ENCODE results near the gene ZNF346.
"Not testable (repeated sequence)": the region's sequence is repeated elsewhere in the genome, so short reads cannot be mapped to it uniquely, and the experiment has no call there.

Gene ZNF346

DNA sequence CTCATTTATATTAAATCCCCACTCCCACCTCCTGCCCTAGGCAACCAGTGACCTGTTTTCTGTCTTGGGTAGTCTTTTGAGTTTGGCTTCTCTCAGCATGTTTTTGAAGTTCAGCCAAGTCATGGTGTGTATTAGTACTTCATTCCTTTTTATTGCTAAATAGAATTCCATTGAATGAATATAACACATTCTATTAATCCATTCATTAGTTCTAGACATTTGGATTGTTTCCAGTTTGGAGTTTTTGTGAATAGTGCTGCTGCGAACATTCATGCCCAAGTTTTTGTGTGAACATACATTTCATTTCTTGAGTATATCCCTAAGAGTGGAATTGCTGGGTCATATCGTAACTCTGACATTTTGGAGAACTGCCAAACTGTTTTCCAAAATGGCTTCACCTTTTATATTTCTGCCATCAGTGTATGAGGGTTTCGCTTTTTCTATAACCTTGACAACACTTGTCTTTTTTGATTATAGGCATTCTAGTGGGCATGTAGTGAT, 2.7 kb downstream of the ZNF346 start:
- DNase-seq (ENCODE audit: low spot score in 2 of 2), result no peak
- ATAC-seq (ENCODE audit: low read depth), result no peak
- Mint-ChIP-seq H3K4me1 (peaks cover 25% of the 10 kb centered on the region), H3K36me3 (peaks cover 10% of the 10 kb centered on the region), H3K4me3 (no peak overlapping the region), H3K27me3 (no peaks in the 10 kb centered on the region), H3K9me3 (no peaks in the 10 kb centered on the region), H3K27ac (peak overlapping the region; percentile 7)

- DNase-seq (ENCODE audit: low spot score in 2 of 2) (no peak), ATAC-seq (ENCODE audit: low read depth) (no peak)
- H3K27ac Mint-ChIP-seq, result no peak overlapping the region
Measured at GRCh38 chr5:177027665-177028064, 5.2 kb downstream of the ZNF346 start.

GRCh38 chr5:177029498-177029897, 7.0 kb downstream of the ZNF346 start:
- Mint-ChIP-seq H3K27ac (no peak overlapping the region), H3K4me3 (no peak overlapping the region), H3K4me1 (peaks cover 6% of the 10 kb centered on the region), H3K27me3 (no peaks in the 10 kb centered on the region), H3K9me3 (peaks cover 5% of the 10 kb centered on the region), H3K36me3 (peaks cover 21% of the 10 kb centered on the region)
- DNase-seq (ENCODE audit: low spot score in 2 of 2) (no peak), ATAC-seq (ENCODE audit: low read depth) (no peak)

More at GRCh38 chr5:177027665-177028064, 5.2 kb downstream of the ZNF346 start:
- Mint-ChIP-seq H3K36me3 (peaks cover 19% of the 10 kb centered on the region), H3K9me3 (peaks cover 5% of the 10 kb centered on the region), H3K27me3 (no peaks in the 10 kb centered on the region), H3K4me3 (no peak overlapping the region), H3K4me1 (peaks cover 17% of the 10 kb centered on the region)

GRCh38 chr5:177035976-177036375, 13.5 kb downstream of the ZNF346 start:
- Mint-ChIP-seq H3K9me3 (peaks cover 5% of the 10 kb centered on the region), H3K4me1 (peaks cover 4% of the 10 kb centered on the region), H3K36me3 (peaks cover 12% of the 10 kb centered on the region), H3K27me3 (no peaks in the 10 kb centered on the region), H3K27ac (no peak overlapping the region), H3K4me3 (no peak overlapping the region)
- DNase-seq (ENCODE audit: low spot score in 2 of 2), result no peak
- ATAC-seq (ENCODE audit: low read depth), result no peak

DNA sequence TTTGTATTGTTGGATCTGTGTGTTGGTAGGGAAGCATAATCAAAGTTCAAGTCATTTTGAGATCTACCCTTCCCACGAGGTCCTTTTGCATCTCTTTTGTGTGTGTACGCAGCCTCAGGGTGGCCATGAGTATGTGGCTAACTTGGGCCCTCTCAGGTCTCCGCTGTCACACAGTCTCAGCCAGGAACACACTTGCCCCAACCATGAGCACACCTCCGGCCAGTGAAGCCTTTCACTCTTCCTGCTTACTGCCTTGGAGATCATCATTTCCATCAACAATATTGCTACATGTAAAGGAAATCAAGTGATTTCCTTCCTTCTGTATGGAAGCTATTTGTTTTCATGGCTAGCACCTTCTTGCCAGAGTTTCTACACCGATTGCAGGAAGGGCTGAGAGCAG, 13.9 kb downstream of the ZNF346 start:
- H3K27me3 Mint-ChIP-seq, result no peaks in the 10 kb centered on the region
- H3K4me1 Mint-ChIP-seq, result peaks cover 4% of the 10 kb centered on the region
- ATAC-seq (ENCODE audit: low read depth), result no peak
- no peak for DNase-seq (ENCODE audit: low spot score in 2 of 2)
- peaks cover 11% of the 10 kb centered on the region for H3K36me3 Mint-ChIP-seq
- H3K9me3 Mint-ChIP-seq, result peaks cover 3% of the 10 kb centered on the region
- no peak overlapping the region for H3K4me3 Mint-ChIP-seq
- H3K27ac Mint-ChIP-seq, result no peak overlapping the region

GRCh38 chr5:177036921-177037320, 14.4 kb downstream of the ZNF346 start:
- peaks cover 13% of the 10 kb centered on the region for H3K36me3 Mint-ChIP-seq
- H3K27ac Mint-ChIP-seq, result no peak overlapping the region
- H3K4me3 Mint-ChIP-seq, result no peak overlapping the region
- no peaks in the 10 kb centered on the region for H3K9me3 Mint-ChIP-seq
- H3K27me3 Mint-ChIP-seq, result no peaks in the 10 kb centered on the region
- DNase-seq (ENCODE audit: low spot score in 2 of 2), result no peak
- ATAC-seq (ENCODE audit: low read depth), result no peak
- H3K4me1 Mint-ChIP-seq, result peaks cover 4% of the 10 kb centered on the region

DNA sequence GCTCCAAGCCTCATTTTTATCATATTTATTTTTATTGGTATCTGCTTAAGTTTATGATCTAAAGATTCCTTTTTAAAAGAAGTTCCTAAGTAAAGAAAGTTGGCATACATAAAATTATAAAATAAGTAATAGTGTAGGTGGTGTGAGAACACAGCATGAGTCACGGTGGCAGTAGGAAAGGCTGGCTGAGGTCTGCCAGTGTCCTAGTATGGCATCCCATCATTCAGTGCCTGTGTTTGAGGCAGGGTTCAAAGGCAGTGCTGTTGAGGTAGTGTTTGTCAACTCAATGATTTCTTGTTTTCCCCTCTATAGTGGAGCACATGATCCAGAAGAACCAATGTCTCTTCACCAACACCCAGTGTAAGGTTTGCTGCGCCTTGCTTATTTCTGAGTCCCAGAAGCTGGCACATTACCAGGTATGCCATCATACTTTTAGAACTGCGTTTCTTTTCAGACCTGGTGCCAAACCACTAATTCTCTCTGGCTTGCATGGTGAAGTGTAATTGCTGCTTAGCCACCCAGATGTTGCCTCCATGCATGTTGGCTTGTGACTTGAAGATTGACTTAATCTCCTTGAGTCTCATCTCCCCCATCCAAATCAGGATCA, 18.4 kb downstream of the ZNF346 start:
- DNase-seq (ENCODE audit: low spot score in 2 of 2), result no peak
- no peaks in the 10 kb centered on the region for H3K9me3 Mint-ChIP-seq
- no peak for ATAC-seq (ENCODE audit: low read depth)
- H3K4me3 Mint-ChIP-seq, result no peak overlapping the region
- peak overlapping the region; percentile 48 for H3K27ac Mint-ChIP-seq
- H3K27me3 Mint-ChIP-seq, result no peaks in the 10 kb centered on the region
- H3K36me3 Mint-ChIP-seq, result peaks cover 23% of the 10 kb centered on the region
- H3K4me1 Mint-ChIP-seq, result peaks cover 4% of the 10 kb centered on the region

DNA sequence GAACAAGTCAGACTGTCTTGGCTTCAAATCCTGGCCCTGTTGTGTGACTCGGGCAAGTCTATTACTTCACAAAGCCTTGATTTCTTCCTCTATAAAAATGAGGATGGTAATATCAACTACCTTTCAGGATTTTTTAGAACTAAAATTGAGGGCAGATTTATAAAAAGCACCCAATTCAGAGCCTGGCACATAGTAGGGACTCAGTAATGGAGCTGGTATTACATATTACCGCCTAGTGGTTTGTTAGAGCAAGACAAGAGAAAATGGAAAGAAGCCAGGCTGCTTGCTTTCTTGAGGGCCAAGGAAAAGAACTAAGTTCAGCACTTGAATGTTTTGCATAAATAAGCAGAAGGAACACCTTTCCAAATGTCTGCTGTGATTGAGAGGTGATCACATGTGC, 19.4 kb downstream of the ZNF346 start:
- no peak overlapping the region for H3K4me3 Mint-ChIP-seq
- H3K27me3 Mint-ChIP-seq, result no peaks in the 10 kb centered on the region
- ATAC-seq (ENCODE audit: low read depth) (no peak), DNase-seq (ENCODE audit: low spot score in 2 of 2) (no peak)
- H3K36me3 Mint-ChIP-seq, result peaks cover 23% of the 10 kb centered on the region
- H3K9me3 Mint-ChIP-seq, result no peaks in the 10 kb centered on the region
- no peak overlapping the region for H3K27ac Mint-ChIP-seq
- no peaks in the 10 kb centered on the region for H3K4me1 Mint-ChIP-seq

- Mint-ChIP-seq H3K27me3 (no peaks in the 10 kb centered on the region), H3K36me3 (peaks cover 28% of the 10 kb centered on the region), H3K4me1 (no peaks in the 10 kb centered on the region), H3K4me3 (no peak overlapping the region), H3K9me3 (no peaks in the 10 kb centered on the region), H3K27ac (no peak overlapping the region)
- ATAC-seq (ENCODE audit: low read depth) (no peak), DNase-seq (ENCODE audit: low spot score in 2 of 2) (no peak)
Measured at GRCh38 chr5:177043114-177043513, 20.6 kb downstream of the ZNF346 start.

GRCh38 chr5:177043958-177044357, 21.5 kb downstream of the ZNF346 start:
- Mint-ChIP-seq H3K4me3 (no peak overlapping the region), H3K36me3 (peaks cover 28% of the 10 kb centered on the region), H3K27ac (no peak overlapping the region), H3K27me3 (no peaks in the 10 kb centered on the region), H3K9me3 (no peaks in the 10 kb centered on the region), H3K4me1 (no peaks in the 10 kb centered on the region)
- no peak for DNase-seq (ENCODE audit: low spot score in 2 of 2)
- ATAC-seq (ENCODE audit: low read depth), result no peak

GRCh38 chr5:177044641-177045040, 22.1 kb downstream of the ZNF346 start:
- H3K9me3 Mint-ChIP-seq, result no peaks in the 10 kb centered on the region
- DNase-seq (ENCODE audit: low spot score in 2 of 2), result no peak
- no peak for ATAC-seq (ENCODE audit: low read depth)
- H3K4me3 Mint-ChIP-seq, result no peak overlapping the region
- no peaks in the 10 kb centered on the region for H3K27me3 Mint-ChIP-seq
- no peaks in the 10 kb centered on the region for H3K4me1 Mint-ChIP-seq
- peaks cover 28% of the 10 kb centered on the region for H3K36me3 Mint-ChIP-seq
- peak overlapping the region; percentile 19 for H3K27ac Mint-ChIP-seq

DNA sequence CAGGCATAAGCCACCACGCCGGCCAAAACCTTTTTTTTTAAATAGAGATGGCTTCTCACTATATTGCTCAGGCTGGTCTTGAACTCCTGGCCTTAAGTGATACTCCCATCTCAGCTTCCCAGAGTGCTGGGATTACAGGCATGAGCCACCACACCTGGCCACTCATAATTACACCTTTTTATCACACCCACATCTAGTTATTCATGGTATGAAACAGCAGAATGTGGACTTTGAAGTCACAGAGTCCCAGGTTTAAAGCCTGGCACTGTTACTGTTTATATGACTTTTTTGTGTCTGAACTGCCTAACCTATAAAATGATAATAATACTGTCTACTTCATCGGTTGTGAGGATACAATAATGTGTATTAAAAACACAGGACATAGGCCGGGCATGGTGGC, 23.1 kb downstream of the ZNF346 start:
- Mint-ChIP-seq H3K27ac (no peak overlapping the region), H3K4me1 (no peaks in the 10 kb centered on the region), H3K27me3 (no peaks in the 10 kb centered on the region), H3K36me3 (peaks cover 33% of the 10 kb centered on the region), H3K9me3 (no peaks in the 10 kb centered on the region), H3K4me3 (no peak overlapping the region)
- no peak for DNase-seq (ENCODE audit: low spot score in 2 of 2)
- no peak for ATAC-seq (ENCODE audit: low read depth)

DNA sequence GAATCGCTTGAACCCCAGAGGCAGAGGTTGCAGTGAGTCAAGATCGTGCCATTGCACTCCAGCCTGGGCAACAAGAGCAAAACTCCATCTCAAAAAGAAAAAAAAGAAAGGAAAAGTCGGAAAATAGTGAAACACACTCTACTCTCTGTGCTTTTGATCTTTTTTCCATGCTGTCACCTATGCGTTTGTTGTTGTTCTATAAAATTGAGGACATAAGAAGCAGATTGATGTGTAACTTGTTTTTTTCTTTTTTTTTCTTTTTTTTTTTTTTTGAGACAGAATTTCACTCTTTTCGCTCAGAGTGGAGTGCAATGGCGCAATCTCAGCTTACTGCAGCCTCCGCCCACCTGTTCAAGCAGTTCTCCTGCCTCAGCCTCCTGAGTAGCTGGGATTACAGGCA, 26.0 kb downstream of the ZNF346 start:
- not testable (repeated sequence) for H3K9me3 Mint-ChIP-seq; H3K27me3 Mint-ChIP-seq; H3K27ac Mint-ChIP-seq; ATAC-seq (ENCODE audit: low read depth); DNase-seq (ENCODE audit: low spot score in 2 of 2); H3K4me3 Mint-ChIP-seq; H3K4me1 Mint-ChIP-seq
- peaks cover 19% of the 10 kb centered on the region for H3K36me3 Mint-ChIP-seq

- H3K27ac Mint-ChIP-seq, result no peak overlapping the region
Measured at GRCh38 chr5:177049285-177049684, 26.8 kb downstream of the ZNF346 start.

More at GRCh38 chr5:177049285-177049684, 26.8 kb downstream of the ZNF346 start:
- no peak overlapping the region for H3K4me3 Mint-ChIP-seq
- no peaks in the 10 kb centered on the region for H3K9me3 Mint-ChIP-seq
- no peaks in the 10 kb centered on the region for H3K4me1 Mint-ChIP-seq
- ATAC-seq (ENCODE audit: low read depth) (no peak), DNase-seq (ENCODE audit: low spot score in 2 of 2) (no peak)
- no peaks in the 10 kb centered on the region for H3K27me3 Mint-ChIP-seq
- H3K36me3 Mint-ChIP-seq, result peaks cover 18% of the 10 kb centered on the region

Measured in memory B cell (primary cell).